Measurements from ENCODE around the gene CYB561D1. TPM values are rescaled to one million over a fixed set of nuclear protein-coding genes. Genes with fewer than 3 reads are reported as not detected.

The CYB561D1 gene
- total and polyA plus RNA-seq, 9 of the 15 experiments (the other 6 are each of a cell fraction or from before 2014, with no cell fraction given), result 0.71 to 7.2 (median 3.5) TPM

- TF ChIP-seq ZNF696 (CRISPR knock-in tag; conservative IDR thresholded peaks at IDR 0.05) (no peak), KDM5B (IDR thresholded peaks at IDR 0.05; ENCODE audit: insufficient replicate concordance, low read depth, low read length) (peak; percentile 74), CSDE1 (IDR thresholded peaks at IDR 0.05) (no peak), CHD4 (IDR thresholded peaks at IDR 0.05; ENCODE audit: insufficient read depth, insufficient replicate concordance, low read depth, low read length, poor library complexity, severe bottlenecking) (no peak), ATF4 (CRISPR knock-in tag; IDR thresholded peaks at IDR 0.05) (no peak), HNRNPL (IDR thresholded peaks at IDR 0.05; ENCODE audit: low read depth, low read length) (no peak), MBD1 (CRISPR knock-in tag; IDR thresholded peaks at IDR 0.05) (no peak), OTX1 (CRISPR knock-in tag; IDR thresholded peaks at IDR 0.05) (peak; percentile 19; the same call in 1 of the 2 replicates), KLF1 (tag; IDR thresholded peaks at IDR 0.05) (peak; percentile 51; the same call in 1 of the 2 replicates), NUFIP1 (IDR thresholded peaks at IDR 0.05; ENCODE audit: partially characterized antibody) (no peak), SAFB (IDR thresholded peaks at IDR 0.05; ENCODE audit: borderline replicate concordance, low read depth, low read length) (no peak), SRSF3 (IDR thresholded peaks at IDR 0.05; ENCODE audit: insufficient read depth, low read length) (no peak), POLR2A (conservative IDR thresholded peaks at IDR 0.05) (peak; percentile 88), ZNF507 (tag; conservative IDR thresholded peaks at IDR 0.05) (no peak), MTA1 (IDR thresholded peaks at IDR 0.05; ENCODE audit: borderline replicate concordance) (0 out of 2 replicates have a peak, but pooled peaks have one; percentile 14), DPF2 (IDR thresholded peaks at IDR 0.05) (peak; percentile 35; the same call in 1 of the 2 replicates), ZNF143 (CRISPR knock-in tag; IDR thresholded peaks at IDR 0.05) (no peak), KDM2B (CRISPR knock-in tag; IDR thresholded peaks at IDR 0.05) (peak; percentile 89)
- TF ChIP-seq, protein P1, sequence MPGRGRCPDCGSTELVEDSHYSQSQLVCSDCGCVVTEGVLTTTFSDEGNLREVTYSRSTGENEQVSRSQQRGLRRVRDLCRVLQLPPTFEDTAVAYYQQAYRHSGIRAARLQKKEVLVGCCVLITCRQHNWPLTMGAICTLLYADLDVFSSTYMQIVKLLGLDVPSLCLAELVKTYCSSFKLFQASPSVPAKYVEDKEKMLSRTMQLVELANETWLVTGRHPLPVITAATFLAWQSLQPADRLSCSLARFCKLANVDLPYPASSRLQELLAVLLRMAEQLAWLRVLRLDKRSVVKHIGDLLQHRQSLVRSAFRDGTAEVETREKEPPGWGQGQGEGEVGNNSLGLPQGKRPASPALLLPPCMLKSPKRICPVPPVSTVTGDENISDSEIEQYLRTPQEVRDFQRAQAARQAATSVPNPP (IDR thresholded peaks at IDR 0.05; ENCODE audit: borderline replicate concordance, insufficient read depth, insufficient read length), result no peak
- TF ChIP-seq, protein P2, sequence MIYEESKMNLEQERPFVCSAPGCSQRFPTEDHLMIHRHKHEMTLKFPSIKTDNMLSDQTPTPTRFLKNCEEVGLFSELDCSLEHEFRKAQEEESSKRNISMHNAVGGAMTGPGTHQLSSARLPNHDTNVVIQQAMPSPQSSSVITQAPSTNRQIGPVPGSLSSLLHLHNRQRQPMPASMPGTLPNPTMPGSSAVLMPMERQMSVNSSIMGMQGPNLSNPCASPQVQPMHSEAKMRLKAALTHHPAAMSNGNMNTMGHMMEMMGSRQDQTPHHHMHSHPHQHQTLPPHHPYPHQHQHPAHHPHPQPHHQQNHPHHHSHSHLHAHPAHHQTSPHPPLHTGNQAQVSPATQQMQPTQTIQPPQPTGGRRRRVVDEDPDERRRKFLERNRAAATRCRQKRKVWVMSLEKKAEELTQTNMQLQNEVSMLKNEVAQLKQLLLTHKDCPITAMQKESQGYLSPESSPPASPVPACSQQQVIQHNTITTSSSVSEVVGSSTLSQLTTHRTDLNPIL (CRISPR knock-in tag; IDR thresholded peaks at IDR 0.05), result no peak
- TF ChIP-seq, protein P3, sequence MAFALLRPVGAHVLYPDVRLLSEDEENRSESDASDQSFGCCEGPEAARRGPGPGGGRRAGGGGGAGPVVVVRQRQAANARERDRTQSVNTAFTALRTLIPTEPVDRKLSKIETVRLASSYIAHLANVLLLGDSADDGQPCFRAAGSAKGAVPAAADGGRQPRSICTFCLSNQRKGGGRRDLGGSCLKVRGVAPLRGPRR (CRISPR knock-in tag; IDR thresholded peaks at IDR 0.05), result no peak
- TF ChIP-seq, protein P4, sequence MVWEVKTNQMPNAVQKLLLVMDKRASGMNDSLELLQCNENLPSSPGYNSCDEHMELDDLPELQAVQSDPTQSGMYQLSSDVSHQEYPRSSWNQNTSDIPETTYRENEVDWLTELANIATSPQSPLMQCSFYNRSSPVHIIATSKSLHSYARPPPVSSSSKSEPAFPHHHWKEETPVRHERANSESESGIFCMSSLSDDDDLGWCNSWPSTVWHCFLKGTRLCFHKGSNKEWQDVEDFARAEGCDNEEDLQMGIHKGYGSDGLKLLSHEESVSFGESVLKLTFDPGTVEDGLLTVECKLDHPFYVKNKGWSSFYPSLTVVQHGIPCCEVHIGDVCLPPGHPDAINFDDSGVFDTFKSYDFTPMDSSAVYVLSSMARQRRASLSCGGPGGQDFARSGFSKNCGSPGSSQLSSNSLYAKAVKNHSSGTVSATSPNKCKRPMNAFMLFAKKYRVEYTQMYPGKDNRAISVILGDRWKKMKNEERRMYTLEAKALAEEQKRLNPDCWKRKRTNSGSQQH (CRISPR knock-in tag; IDR thresholded peaks at IDR 0.05), result peak; percentile 62; the same call in 1 of the 2 replicates
Measured at GRCh38 chr1:109493805-109494539, at the start of gene CYB561D1 (continued).

All from K562 (cell line).